HG02852 (cell line): ENCODE data around the gene FBXL22.

Source experiments
- ATAC-seq: cut with Tn5 transposase; IDR thresholded peaks from one replicate; pipeline ENCODE4 v1.9.1; 2021; ENCODE audit warnings: mild to moderate bottlenecking, moderate library complexity; ENCODE audit not compliant: unreplicated experiment

Gene FBXL22

GRCh38 chr15:63593705-63594671 lies 3.2 kb upstream of the FBXL22 start:
- no peak for ATAC-seq

DNA sequence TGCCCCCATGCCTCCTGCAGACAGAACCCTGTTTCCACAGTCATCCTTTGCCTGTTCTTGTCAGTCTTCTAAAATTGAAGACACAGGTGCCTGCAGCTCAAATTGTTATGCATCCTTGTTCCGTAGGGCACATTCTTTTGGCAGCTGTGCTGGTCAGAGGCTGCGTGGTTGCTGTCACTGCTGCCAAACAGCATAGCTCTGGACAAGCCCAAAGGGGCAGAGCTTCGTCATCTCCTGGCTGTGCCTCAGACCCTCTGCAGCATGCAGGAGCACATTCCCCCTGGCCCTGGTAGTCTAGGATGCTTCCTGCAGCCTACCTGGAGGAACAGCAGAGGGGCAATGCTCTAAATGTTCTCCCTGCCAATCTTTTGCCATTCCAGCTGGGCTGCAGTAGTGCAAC lies 2.1 kb upstream of the FBXL22 start:
- ATAC-seq, result no peak

DNA sequence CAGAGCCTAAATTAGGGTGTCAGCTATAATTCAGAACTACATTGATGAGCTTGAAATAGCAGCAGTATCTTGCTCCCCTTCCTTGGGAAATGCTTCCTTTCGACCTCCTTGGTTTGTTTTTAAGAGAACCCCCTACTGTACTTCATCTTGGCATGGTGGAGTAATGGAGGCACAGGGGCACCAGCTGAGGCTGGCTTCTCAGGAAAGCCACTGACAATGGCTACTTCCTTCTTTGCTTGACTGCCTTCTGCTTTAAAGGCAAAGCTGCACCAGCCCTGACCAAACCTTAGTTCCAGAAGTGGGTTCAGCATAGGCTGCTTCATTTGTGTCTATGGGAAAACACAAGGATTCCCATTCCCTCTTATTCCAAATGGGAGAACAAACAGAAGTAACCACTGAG lies 1.5 kb upstream of the FBXL22 start:
- no peak for ATAC-seq

DNA sequence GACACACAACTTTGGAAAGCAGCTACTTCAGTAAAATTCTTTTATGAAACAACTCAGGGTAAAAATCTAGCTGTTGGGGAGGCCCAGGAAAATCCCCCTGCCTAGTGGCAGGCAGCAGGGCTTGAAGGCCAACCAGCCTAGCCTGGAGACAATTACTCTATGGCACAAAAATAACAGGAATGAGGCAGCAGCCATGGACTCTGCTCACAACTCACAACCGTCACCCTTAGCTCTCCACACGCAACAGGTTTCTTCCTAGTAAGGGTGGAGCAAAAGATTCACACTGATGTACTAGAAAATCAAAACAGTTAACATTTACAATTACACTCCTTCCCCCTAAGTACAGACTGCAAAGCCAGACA lies 530 bp upstream of the FBXL22 start:
- no peak for ATAC-seq

- no peak for ATAC-seq
Measured at GRCh38 chr15:63597821-63598220, 634 bp downstream of the FBXL22 start.

DNA sequence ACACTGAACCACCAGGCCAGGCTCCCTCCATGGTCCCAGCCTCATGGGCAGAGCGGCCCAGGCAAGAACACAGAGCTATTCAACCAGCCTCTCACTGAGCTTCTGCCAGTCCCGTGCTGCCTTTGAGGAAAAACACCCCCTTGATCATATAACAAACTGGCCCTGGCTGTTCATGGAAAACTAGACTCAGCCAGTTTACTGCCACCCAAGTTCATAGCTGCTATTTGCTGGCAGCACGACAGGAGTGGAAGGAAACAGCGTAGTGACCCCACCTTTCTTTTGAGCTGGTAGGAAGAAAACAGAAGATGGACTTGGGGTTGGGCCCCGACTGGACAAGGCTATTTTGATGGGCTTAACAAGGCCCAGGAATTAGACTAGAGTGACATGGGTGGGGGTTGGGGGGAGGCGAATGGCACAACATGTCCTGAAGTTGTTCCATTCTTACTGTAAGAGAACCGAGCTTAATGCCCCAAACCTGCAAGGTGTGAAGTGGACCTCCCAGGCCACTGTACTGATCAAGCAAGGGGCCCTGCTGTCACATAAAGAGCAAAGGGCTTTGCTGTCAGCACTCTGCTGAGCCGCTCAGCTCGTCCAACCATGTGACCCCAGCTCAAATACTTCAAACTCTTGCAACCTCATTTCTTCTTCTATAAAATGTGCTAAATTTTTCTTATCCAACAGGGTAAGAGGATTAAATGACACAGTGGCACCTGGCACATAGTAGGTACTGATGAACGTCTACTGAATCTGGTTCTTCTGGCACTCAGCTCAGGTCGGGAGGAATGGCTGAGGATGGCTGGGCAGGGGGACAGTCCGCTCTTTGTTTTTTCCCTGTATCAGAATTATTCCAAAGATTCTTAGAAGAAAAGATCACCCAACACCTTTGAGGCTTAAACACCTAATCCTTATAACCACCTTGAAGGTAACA lies 1.6 kb downstream of the FBXL22 start:
- no peak for ATAC-seq

DNA sequence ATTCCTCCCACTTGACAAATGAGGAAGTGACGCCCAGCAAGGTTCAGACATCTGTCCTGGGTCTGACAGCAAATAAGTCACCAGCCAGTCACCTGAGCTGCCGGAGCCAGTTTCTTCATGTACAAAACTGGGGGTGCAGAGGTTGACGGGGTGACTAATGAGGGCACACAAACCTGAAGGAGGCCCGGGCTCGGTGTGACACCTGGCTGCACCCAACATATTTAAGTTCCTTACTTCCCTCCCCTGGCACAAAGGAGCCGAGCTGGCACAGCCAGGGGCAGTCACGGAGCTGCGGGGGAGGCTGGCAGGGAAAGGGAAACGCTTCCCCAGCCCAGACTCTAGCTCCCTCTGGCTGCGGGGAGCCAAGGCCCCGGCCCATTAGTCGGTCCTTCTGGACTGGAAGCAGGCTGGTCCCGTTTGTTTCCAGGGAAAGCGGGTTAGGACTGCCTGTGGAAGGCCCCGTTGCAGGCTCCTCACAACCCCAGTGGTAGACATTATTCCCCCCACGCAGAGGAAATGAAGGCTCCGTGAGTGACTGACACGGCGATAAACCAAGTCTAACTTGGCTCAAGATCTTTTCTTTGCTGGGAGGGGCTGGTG lies 2.3 kb downstream of the FBXL22 start:
- ATAC-seq, result no peak

DNA sequence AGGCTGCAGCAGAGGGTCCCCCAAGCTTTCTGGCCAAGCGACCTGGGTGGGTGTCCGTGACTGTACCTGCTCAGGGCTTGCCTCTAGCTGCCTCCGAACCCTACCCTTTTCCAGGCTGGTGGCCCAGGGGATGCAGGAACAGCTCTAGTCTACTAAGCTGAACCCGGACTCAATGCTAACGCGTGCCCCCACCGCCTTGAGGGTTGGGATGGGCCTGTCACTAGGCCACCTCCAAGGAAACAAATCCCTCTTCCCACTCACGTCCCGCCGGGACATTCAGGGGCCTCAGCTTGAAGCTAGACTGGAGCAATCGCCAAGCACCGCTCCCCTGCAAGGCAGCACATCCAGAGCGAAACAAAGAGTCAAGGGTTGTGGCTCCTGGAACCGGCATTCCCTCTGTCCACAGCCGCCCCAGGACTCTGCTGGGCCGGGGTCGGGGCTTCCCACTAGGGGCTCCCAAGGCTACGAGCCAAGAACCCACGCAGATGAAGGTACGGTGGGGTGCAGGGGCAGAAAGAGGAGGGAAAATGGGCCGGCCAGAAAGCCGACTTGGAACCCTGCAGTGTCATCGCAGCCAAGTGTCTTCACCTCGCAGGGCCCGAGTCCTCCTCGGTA lies 2.9 kb downstream of the FBXL22 start:
- peak; percentile 6 for ATAC-seq

GRCh38 chr15:63600616-63601025 lies 3.4 kb downstream of the FBXL22 start:
- ATAC-seq, result peak; percentile 69

- no peak for ATAC-seq
Measured at GRCh38 chr15:63601026-63601703, 4.0 kb downstream of the FBXL22 start.

DNA sequence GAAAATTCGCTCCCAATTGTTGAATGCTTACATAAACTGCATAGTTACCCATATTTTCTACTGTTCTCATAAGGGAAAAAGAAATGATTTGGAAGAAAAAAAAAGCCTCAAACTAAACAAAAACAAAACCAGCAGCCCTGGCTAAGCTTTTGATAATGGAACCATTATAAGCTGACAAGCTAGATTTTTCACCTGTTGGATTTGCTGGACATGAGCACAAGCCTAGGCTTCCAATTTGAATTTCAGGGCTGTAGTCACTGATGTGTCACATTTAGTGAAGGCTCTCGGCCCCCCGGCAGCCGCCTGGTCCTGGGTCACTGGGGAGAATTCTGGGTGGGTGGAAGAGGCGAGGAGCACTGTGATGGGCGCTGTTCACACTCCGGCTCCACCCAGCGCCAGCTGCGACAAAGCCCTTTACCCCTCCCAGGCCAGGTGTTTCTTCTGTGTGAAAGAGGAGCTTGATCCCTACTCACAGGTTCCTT lies 4.6 kb downstream of the FBXL22 start:
- ATAC-seq, result no peak

DNA sequence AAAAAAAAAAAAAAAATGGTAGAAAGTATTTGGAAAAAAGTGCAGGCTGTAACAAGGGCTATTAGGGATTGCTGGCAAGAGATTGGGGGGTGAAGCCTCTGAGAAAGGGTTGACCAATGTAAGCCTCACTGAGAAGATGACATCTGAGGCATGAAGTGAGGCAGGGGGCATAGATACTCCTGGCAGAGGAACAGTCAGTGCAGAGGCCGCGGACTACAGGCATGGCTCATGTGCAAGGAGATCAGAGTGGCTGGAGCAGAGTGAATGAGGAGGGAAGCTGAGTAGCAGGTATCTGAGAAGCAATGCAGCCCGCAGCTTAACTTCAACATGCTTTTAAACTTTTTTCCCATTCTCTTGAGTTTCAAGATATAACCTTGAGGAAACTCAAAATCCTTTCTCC lies 5.4 kb downstream of the FBXL22 start:
- no peak for ATAC-seq

GRCh38 chr15:63603516-63603915 lies 6.3 kb downstream of the FBXL22 start:
- no peak for ATAC-seq

- ATAC-seq, result no peak
Measured at GRCh38 chr15:63604281-63604680, 7.1 kb downstream of the FBXL22 start.

DNA sequence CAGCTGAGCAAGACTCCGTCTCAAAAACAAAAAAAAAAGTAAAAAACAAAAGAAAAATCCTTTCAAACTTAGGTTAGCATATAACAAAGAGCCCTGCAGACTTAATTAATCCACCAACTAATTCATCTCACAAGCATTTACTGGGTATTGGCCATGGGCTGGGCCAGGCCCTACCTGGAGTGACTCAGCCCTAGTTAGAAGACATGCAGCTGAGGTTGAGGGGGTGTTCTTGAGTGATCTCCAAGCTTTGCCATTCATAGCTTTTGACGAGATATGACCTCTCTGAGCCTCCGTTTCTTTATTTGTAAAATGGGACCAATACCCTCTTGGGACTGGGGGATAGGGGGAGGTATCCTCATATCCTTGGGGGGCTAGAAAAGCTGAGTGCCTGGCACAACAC lies 7.8 kb downstream of the FBXL22 start:
- ATAC-seq, result no peak

- ATAC-seq, result no peak
Measured at GRCh38 chr15:63605816-63606215, 8.6 kb downstream of the FBXL22 start.

- no peak for ATAC-seq
Measured at GRCh38 chr15:63606308-63606707, 9.1 kb downstream of the FBXL22 start.

- ATAC-seq, result no peak
Measured at GRCh38 chr15:63608989-63609388, 11.8 kb downstream of the FBXL22 start.

- no peak for ATAC-seq
Measured at GRCh38 chr15:63609448-63609847, 12.3 kb downstream of the FBXL22 start.

GRCh38 chr15:63610209-63610841 lies 13.1 kb downstream of the FBXL22 start:
- ATAC-seq, result peak; percentile 76
